Omental fat pad (tissue), 4 donors: Measurements from ENCODE around the gene CBX6. TPM values are rescaled to one million over a fixed set of nuclear protein-coding genes. Genes with fewer than 3 reads are reported as not detected.

ENCODE experiments used
- ATAC-seq: fragments of 150-250 bp; one replicate; pipeline ENCODE4 v1.9.1; 2016; ENCODE audit warnings: mild to moderate bottlenecking, moderate library complexity; ENCODE audit not compliant: low FRiP score
- DNase-seq: peaks from one replicate; pipeline ENCODE4 v3.0.0-alpha.2; 2019; ENCODE audit warnings: low spot score
- total RNA-seq, 4 donors: library from RNA; depleted of rRNA; stranded (reverse); fragments of >200 nt; gene quantifications; one replicate each; pipeline ENCODE4 v1.1.0, GENCODE V29; 2016
- TF ChIP-seq, protein P1 (sequence below), 3 donors: fragments of 450-650 bp; IDR thresholded peaks; one replicate each; pipeline ENCODE4 v1.5.1; 2016 to 2017; ENCODE audit warnings: antibody characterized with exemption in 3 of 3, mild to moderate bottlenecking in 3 of 3, moderate library complexity in 2 of 3

The CBX6 gene
- total RNA-seq, 4 donors from 2014 or later, result 27.4 to 59.6 (median 34.9) TPM

DNA sequence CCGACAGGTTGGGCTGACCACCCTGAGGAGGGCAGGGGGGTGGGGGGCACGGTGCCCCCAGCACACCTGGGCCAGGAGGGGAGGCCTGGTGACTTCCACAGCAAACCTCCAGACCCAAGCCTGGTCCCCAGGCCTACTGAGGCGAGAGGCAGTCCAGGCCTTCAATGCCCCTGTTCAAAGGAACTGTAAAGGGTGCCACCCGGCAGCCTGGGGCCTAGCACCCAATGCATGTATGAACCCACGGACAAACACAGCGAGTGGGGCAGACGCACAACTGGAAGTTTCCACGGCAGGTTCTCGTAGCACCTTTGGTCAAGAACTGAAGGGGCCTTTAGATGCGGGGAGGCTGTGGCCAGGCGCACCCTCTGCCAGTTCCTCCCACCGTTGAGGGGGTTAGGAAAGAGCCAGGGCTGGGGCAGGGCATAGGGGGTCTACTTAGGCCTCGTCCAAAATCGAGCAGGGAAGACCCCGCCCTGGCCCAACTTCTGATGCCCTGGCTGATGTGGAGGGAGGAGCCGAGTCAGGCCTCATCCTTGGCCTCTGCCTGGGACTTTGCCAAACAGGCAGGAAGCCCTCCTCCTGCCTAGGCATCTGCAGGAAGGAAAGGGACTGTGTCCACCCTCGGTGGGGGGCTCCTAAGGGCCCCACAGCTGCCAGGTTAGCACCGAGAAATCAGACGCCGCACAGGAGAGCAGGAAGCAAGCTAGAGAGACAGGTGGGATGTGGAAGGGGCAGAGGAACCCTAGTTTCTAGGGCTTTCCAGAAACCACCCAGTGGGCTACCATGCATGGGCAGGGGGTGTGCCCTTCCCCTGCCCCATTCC lies 6.6 kb downstream of the CBX6 start:
- DNase-seq (peak; percentile 17), ATAC-seq (no peak)
- TF ChIP-seq, protein P1, sequence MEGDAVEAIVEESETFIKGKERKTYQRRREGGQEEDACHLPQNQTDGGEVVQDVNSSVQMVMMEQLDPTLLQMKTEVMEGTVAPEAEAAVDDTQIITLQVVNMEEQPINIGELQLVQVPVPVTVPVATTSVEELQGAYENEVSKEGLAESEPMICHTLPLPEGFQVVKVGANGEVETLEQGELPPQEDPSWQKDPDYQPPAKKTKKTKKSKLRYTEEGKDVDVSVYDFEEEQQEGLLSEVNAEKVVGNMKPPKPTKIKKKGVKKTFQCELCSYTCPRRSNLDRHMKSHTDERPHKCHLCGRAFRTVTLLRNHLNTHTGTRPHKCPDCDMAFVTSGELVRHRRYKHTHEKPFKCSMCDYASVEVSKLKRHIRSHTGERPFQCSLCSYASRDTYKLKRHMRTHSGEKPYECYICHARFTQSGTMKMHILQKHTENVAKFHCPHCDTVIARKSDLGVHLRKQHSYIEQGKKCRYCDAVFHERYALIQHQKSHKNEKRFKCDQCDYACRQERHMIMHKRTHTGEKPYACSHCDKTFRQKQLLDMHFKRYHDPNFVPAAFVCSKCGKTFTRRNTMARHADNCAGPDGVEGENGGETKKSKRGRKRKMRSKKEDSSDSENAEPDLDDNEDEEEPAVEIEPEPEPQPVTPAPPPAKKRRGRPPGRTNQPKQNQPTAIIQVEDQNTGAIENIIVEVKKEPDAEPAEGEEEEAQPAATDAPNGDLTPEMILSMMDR (IDR thresholded peaks at IDR 0.05), result no peak

DNA sequence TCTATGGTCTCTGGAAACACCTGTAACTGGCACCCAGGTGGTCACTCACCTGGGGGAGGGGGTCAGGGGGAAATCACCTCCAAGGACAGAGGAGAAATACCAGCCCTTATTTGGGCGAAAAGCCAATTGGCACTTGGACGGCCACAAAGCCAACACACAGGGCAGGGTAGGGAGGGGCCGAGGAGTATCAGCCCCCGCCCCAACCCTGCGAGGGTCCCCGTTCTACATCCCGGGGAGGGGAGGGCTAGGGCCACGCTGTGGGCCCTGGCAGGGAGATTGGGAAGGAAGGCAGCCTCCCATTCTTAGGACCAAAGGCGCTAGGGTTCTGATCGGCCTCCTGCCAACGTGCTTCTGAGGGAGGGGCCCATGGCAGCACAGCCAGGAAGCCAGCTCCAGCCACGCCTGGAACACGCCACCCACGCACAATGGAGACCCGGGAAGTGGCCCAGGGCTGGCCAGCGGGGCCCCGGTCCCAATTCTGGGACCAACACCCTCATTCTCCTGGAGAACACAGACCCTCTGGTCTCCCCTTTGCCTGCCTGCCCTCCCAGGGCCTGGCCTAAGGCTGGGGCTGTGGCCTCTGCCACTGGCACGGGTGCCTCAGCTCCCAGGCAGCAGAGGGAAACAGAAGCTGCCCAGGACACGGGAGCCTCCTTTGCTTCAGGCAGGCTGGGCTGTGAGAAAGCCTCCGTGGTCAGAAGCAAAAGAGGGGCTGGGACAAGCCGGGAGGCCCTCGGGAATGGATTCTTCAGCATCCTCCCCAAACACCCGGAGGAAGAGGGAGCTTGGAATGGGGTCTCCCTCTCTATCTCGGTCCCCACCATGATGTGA lies 7.4 kb downstream of the CBX6 start:
- DNase-seq, result peak; percentile 21
- ATAC-seq, result no peak
- TF ChIP-seq, protein P1 (IDR thresholded peaks at IDR 0.05), result no peak

DNA sequence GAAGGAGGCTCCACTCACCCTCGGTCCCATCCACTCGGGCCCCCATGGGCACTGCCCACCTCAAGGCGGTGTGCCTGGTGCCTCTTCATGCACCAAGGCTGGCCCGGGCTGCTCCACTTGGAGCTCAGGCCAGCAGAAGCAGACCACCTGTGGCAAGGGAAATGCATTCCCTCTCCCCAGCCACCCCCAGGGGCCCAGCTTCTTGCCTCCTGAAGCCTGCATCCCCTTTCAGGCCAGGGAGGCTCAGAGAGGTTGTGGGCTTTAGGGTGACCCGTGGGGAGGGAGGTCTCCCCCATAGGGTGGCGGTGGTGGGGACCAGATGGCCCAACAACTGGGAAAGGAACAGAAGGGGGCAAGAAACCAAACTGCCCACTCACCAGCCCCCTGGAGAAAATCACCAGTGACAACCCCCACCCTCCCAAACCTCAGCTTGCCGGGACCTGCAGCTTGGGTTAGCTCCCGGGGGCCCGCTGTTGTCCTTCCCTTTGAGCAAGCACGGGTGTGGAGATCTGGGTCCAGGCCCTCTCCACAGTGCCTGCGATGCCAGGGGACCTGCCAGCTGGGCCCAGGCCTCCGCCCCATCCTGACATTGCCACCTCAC lies 8.4 kb downstream of the CBX6 start:
- TF ChIP-seq, protein P1 (IDR thresholded peaks at IDR 0.05), result no peak
- ATAC-seq (no peak), DNase-seq (peak; percentile 8)

DNA sequence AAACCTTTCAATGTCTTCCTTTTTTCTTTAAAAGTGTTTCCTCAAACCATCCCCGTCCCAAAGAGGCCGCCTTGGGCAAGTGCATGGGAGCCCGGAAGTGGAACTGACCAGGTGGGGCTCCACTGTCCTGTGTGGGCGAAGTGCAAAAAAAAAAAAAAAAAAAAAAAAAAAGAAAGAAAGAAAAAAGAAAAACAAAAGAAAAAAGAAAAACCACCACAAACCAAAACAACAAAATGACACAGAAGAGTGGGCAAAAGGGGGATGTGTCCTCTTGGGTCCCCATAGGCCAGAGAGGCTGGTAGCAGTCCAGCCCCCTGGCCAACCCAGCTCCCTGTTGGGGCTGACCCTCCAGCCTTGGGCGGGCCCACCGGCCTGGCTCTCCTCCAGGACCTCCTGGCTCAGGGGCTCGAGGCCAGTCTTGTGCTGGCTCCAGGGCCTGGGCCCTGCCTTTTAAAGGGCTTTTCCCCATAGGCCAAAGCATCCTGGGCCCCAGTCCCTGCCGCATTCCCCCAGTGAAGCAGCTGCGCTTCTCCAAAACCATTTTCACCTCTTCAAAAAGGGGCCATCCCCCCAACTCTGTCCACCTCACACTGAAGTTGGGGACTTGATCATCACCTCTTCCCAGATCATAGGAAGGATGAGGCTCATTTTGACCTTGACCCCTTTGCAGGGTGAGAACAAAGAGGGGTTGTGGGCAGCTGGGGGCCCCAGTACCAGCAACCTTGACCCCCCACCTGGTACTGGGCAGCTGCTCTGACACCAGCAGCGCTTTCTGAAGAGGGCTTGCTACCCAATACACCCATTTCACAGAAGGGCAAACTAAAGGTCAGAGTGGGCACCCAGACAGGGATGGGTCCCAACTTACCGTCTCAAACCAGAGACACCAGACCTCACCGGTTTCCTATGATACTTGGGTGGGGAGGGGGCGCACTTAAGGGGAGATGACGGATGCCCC lies 9.4 kb downstream of the CBX6 start:
- DNase-seq (no peak), ATAC-seq (no peak)
- TF ChIP-seq, protein P1 (IDR thresholded peaks at IDR 0.05), result no peak

DNA sequence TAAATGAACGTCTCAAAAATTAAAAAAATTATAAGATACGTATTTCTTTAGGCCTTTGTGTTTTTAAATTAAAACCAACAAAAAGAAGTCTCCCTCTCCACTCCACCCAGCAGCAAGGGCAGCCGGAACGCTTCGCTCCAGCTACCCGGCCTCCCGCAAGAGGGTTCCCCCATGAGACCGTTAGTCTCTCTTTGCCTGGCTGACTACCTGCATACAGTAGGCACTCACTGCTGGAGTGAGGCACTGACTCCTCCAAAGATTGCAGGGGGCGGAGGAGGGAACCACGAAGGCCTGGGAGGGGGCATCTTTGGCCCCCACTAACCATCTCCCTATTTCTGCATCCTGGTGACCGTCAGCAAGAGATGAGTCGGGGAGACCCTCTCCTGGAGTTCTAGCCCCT lies 10.1 kb downstream of the CBX6 start:
- ATAC-seq, result no peak
- TF ChIP-seq, protein P1 (IDR thresholded peaks at IDR 0.05), result no peak
- DNase-seq, result no peak

DNA sequence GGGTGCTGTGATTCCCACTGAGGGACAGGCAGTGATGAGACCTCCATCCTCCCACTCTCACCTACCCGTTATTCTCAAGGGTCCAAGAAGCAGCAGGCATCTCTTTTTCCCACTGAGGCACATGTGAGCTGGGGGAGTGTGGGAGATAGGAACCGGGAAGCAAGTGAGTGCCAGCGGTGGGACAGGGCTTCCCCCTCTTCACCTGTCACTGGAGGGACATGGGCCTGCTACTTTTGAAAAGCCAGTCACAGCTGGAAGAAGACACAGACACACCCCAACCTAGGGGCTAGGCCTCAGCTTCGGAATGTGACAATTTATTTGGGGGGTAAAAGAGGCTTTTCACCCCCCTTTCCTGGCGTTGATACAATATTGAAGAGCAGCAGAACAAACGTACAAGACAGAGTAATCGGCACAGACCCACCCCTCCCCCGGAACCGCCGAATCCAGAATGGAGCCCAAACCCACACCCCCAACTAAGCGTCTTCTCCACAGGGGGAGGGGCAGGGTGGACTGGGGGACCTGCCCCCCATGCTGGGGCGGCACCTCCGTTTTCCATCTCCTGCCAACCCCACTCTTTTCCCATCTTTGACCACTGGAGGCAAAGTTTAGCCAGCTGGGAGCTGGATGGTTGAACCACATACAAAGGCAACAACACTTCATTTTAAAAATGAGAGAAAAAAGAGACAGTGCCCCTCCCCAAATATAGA lies 10.7 kb downstream of the CBX6 start:
- TF ChIP-seq, protein P1 (IDR thresholded peaks at IDR 0.05), result no peak
- ATAC-seq (no peak), DNase-seq (no peak)
